PC-9 (cell line): ENCODE results near the gene ALG1.

Source experiments
- CTCF ChIP-seq: fragments of 200-600 bp; sonication (generic); conservative IDR thresholded peaks from 2 replicates; pipeline ENCODE4 v1.6.1; 2017; ENCODE audit warnings: mixed run types, antibody characterized with exemption, mild to moderate bottlenecking, moderate library complexity
- EZH2 ChIP-seq: fragments of 200-600 bp; sonication (generic); IDR thresholded peaks from 2 replicates; pipeline ENCODE4 v1.8.0; 2017; ENCODE audit warnings: antibody characterized with exemption, low read depth

DNA sequence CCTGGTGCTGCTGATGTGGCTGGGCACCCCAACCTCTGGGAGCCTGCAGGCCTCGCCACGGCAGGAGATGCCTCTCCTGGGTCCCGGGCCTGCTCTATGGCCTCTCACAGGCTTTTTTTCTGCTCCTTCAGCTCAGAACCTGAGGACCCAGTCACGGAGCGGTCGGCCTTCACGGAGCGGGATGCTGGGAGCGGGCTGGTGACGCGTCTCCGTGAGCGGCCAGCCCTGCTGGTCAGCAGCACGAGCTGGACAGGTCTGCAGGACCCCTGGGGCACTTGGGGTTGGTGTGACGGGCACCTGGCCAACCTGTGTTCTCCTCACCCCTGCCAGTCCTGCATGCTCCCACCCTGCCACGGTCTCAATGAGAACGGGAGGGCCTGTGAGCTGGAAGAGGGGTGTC, 7.0 kb downstream of the ALG1 start:
- TF ChIP-seq CTCF (no peak), EZH2 (no peak)
